Duodenal mucosa (tissue), 2 donors: ENCODE results near the gene KCNF1.
"Not testable (repeated sequence)": the region's sequence is repeated elsewhere in the genome, so short reads cannot be mapped to it uniquely, and the experiment has no call there.

Experiments used
- H3K27ac ChIP-seq: one replicate; pipeline ENCODE4 v1.7.0; 2013; ENCODE audit warnings: low read depth, low read length
- H3K27me3 ChIP-seq, 2 donors: one replicate each; pipeline ENCODE4 v1.7.0; 2013; ENCODE audit warnings: low read length in 2 of 2, control low read depth in 1 of 2; ENCODE audit not compliant: insufficient read depth in 2 of 2, control insufficient read depth in 1 of 2
- H3K36me3 ChIP-seq, 2 donors: one replicate each; pipeline ENCODE4 v1.7.0; 2013; ENCODE audit warnings: low read length in 2 of 2, control low read depth in 1 of 2; ENCODE audit not compliant: insufficient read depth in 2 of 2, control insufficient read depth in 1 of 2
- H3K4me1 ChIP-seq, 2 donors: one replicate each; pipeline ENCODE4 v1.7.0; 2013; ENCODE audit warnings: low read length in 2 of 2, control low read depth in 1 of 2; ENCODE audit not compliant: insufficient read depth in 2 of 2, control insufficient read depth in 1 of 2
- H3K4me3 ChIP-seq, 2 donors: one replicate each; pipeline ENCODE4 v1.7.0; 2013; ENCODE audit warnings: low read length in 2 of 2, low read depth in 1 of 2
- H3K9ac ChIP-seq, 2 donors: one replicate each; pipeline ENCODE4 v1.7.0; 2013; ENCODE audit warnings: low read length in 2 of 2, low read depth in 1 of 2
- H3K9me3 ChIP-seq, 2 donors: one replicate each; pipeline ENCODE4 v1.7.0; 2013; ENCODE audit warnings: low read length in 2 of 2, control low read depth in 1 of 2; ENCODE audit not compliant: control insufficient read depth in 1 of 2

Gene KCNF1

DNA sequence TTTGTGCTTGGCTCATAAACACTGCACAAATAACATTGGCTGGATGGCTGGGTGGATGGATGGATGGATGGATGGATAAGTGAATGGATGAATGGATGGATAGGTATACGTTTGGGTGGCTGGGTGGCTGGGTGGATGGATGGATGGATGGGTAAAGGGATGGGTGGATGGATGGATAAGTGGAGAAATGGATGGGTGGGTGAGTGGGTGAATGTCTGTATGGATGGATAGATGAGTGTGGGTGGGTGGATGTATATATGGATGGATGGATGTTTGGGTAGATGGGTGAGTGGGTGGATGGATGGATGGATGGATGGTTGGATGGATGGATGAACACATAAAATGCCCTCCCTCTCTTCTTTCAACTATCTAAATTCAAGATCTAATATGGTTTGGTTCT is 38.1 kb downstream of the KCNF1 start:
- Histone ChIP-seq H3K9me3 (no peaks in the 10 kb centered on the region), H3K27me3 (no peaks in the 10 kb centered on the region), H3K4me1 (no peaks in the 10 kb centered on the region), H3K9ac (no peak overlapping the region), H3K4me3 (no peak overlapping the region), H3K36me3 (no peaks in the 10 kb centered on the region), H3K27ac (no peak overlapping the region)

DNA sequence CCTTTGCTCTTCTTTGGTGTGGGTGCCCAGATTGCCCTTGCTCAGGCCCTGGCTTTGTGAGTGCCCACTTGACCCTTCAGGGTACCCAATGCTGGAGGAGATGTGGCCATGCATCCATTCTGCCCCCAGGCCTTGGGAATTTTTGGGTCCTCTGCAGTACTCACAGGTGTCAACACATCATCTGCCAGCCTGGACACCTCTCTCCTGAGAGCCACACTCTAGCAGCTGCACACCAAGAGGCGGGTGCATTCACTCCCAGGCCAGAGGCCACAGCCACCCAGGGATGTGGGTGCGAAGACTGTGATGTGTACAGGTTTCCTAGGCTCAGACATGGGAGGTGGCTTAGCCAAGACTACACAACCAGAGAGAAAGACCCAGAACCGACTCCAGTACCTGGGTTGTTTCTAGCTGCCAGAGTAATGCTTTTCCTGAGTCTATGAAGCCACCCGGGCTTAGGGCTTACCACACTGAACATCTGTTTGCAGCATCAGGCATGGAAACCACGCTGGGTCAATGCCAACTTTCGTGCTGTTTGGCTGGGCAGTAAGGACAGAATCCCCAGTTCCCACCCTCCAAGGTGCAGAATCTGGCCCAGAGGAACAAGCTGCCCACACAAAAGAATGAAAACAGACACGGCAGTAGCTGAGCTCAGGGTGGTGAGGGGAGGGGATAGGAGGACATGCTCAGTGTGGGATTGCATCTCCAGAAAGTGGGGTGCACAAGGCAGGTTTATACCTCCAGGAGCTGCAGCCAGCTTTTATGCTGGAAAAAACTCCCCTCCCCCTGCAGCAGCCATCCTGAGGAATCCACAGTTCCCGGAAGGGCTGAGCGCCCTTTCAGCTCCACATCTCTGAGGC is 40.1 kb downstream of the KCNF1 start:
- H3K27ac ChIP-seq, result no peak overlapping the region
- H3K9me3 ChIP-seq, result no peaks in the 10 kb centered on the region
- no peaks in the 10 kb centered on the region for H3K4me1 ChIP-seq
- no peak overlapping the region for H3K9ac ChIP-seq
- H3K27me3 ChIP-seq, result no peaks in the 10 kb centered on the region
- H3K4me3 ChIP-seq, result no peak overlapping the region
- no peaks in the 10 kb centered on the region for H3K36me3 ChIP-seq

GRCh38 chr2:10954416-10954815 is 42.7 kb downstream of the KCNF1 start:
- H3K9me3 ChIP-seq, result no peaks in the 10 kb centered on the region
- H3K4me3 ChIP-seq, result no peak overlapping the region
- no peaks in the 10 kb centered on the region for H3K4me1 ChIP-seq
- no peak overlapping the region for H3K9ac ChIP-seq
- no peaks in the 10 kb centered on the region for H3K36me3 ChIP-seq
- no peaks in the 10 kb centered on the region for H3K27me3 ChIP-seq
- H3K27ac ChIP-seq, result no peak overlapping the region

GRCh38 chr2:10954856-10955818 is 43.4 kb downstream of the KCNF1 start:
- H3K9ac ChIP-seq, result no peak overlapping the region
- H3K4me1 ChIP-seq, result no peaks in the 10 kb centered on the region
- no peak overlapping the region for H3K27ac ChIP-seq
- H3K4me3 ChIP-seq, result no peak overlapping the region
- no peaks in the 10 kb centered on the region for H3K27me3 ChIP-seq
- H3K9me3 ChIP-seq, result no peaks in the 10 kb centered on the region
- H3K36me3 ChIP-seq, result no peaks in the 10 kb centered on the region

DNA sequence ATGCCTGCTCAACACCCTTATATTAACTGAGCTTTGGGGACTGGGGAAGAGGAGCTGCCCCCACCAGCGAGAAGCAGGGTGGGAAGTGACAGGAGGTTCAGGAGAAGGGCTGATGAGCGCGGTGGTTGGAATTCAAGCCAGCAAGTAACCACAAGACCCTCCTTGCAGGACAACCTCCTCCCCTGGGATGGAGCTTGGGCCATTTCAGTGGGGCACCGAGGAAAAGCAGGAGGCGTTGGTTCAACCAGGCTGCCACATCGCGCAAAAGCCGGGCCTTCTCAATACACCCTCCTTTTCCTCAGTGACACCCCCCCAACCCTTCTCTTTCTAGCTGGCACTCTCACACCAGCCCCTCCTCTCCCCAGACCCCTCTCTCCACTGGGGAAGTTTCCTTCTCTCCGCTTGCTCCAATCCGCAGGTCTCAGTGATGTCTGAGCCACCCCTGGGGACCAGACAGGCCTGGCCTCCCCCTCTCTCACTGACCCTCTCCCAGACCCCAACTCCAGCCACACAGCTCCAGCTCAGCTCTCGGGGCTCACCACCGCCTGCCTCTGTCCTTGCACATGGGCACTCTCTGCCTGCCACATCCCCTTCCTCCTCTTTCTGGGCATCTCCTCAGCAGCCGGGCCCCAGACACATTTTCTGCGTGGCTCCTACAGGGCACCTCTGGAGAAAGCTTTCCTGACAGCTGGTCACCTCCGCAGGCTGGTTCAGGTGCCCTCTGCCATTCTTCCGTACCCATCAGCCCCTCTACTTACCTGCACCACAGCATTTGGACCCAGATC is 44.5 kb downstream of the KCNF1 start:
- H3K27me3 ChIP-seq, result no peaks in the 10 kb centered on the region
- H3K4me3 ChIP-seq, result no peak overlapping the region
- no peak overlapping the region for H3K27ac ChIP-seq
- H3K4me1 ChIP-seq, result no peaks in the 10 kb centered on the region
- H3K9ac ChIP-seq, result no peak overlapping the region
- H3K9me3 ChIP-seq, result no peaks in the 10 kb centered on the region
- no peaks in the 10 kb centered on the region for H3K36me3 ChIP-seq

DNA sequence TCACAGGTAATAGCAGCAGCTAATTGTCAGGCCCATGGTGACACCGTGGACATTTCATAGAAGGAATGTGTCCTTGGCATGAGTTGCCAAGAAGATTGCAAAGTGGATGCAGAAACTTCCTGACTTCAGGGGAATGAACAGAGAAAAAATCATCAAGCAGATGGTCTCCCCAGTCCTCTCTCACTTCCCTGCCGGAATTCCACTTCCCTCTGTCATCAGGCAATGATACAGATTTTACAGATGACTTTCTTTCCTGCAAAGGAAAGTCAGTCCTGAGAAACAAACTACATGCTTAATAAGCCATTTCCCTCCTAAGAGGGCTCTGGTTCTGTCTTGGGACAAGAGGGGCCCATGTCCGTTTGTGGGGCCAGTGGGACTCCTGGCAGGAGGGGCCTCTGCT is 45.7 kb downstream of the KCNF1 start:
- H3K36me3 ChIP-seq, result no peaks in the 10 kb centered on the region
- no peaks in the 10 kb centered on the region for H3K27me3 ChIP-seq
- H3K4me1 ChIP-seq, result no peaks in the 10 kb centered on the region
- no peaks in the 10 kb centered on the region for H3K9me3 ChIP-seq
- no peak overlapping the region for H3K27ac ChIP-seq
- no peak overlapping the region for H3K9ac ChIP-seq
- no peak overlapping the region for H3K4me3 ChIP-seq

- H3K4me1 ChIP-seq, H3K9ac ChIP-seq, H3K4me3 ChIP-seq, H3K27me3 ChIP-seq, H3K27ac ChIP-seq, H3K36me3 ChIP-seq, H3K9me3 ChIP-seq: not testable (repeated sequence)
Measured at GRCh38 chr2:10958452-10958851, 46.7 kb downstream of the KCNF1 start.

- Histone ChIP-seq H3K27me3 (peaks cover 0 to 3% of the 10 kb centered on the region in 2 donors), H3K4me1 (no peaks in the 10 kb centered on the region), H3K9me3 (no peaks in the 10 kb centered on the region), H3K27ac (no peak overlapping the region), H3K36me3 (no peaks in the 10 kb centered on the region), H3K4me3 (no peak overlapping the region), H3K9ac (no peak overlapping the region)
Measured at GRCh38 chr2:10960606-10961489, 49.1 kb downstream of the KCNF1 start.

DNA sequence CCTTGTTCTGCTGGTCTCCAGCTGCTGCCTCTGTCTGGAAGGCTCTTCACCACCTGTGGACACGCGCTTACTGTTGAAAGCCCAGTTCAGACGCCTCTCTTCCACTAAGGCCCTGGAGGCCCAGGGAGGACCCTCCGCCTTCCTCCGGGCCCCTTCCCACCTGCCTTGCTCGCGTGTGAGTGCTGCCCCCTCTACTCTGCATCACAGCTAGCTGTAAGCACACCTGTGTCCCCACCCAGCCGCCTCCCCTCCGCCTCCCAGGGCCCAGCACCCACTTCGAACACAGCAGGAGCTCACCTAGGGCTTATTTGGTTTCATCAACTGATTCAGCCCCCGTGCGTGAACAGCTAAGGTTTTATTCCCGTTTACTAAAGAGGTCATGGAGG is 49.7 kb downstream of the KCNF1 start:
- Histone ChIP-seq H3K36me3 (no peaks in the 10 kb centered on the region), H3K9me3 (no peaks in the 10 kb centered on the region), H3K4me1 (no peaks in the 10 kb centered on the region), H3K4me3 (no peak overlapping the region), H3K27ac (no peak overlapping the region), H3K27me3 (peaks cover 0 to 8% of the 10 kb centered on the region in 2 donors), H3K9ac (no peak overlapping the region)
